Measurements from ENCODE around the gene PDIK1L.

PDIK1L gene

DNA sequence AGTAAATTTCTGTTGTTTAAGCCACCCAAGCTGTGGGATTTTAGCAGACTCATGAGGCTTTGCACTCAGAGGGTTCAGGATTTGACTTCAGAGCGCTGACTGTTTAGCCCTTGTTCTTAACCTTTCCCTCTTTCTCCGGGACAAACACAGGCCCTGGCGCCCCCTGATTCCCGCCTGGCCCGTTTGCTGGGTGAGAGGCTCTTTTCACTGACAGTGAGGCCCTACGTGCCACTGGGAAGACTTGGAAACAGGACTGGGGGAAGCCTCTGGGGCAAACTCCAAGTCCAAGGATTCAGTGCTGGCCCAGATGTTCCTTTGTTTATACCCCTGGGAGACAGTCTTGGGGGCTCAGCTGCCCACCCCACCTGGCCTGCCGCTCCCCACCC is 32.5 kb upstream of the PDIK1L start:
- no peak for DNase-seq (ENCODE audit: extremely low read depth, low read depth)
- TF ChIP-seq, protein P1, sequence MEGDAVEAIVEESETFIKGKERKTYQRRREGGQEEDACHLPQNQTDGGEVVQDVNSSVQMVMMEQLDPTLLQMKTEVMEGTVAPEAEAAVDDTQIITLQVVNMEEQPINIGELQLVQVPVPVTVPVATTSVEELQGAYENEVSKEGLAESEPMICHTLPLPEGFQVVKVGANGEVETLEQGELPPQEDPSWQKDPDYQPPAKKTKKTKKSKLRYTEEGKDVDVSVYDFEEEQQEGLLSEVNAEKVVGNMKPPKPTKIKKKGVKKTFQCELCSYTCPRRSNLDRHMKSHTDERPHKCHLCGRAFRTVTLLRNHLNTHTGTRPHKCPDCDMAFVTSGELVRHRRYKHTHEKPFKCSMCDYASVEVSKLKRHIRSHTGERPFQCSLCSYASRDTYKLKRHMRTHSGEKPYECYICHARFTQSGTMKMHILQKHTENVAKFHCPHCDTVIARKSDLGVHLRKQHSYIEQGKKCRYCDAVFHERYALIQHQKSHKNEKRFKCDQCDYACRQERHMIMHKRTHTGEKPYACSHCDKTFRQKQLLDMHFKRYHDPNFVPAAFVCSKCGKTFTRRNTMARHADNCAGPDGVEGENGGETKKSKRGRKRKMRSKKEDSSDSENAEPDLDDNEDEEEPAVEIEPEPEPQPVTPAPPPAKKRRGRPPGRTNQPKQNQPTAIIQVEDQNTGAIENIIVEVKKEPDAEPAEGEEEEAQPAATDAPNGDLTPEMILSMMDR (IDR thresholded peaks at IDR 0.05; ENCODE audit: low read depth, low read length, missing control alignments): no peak
- H3K4me3 ChIP-seq (replicated peaks; ENCODE audit: low read depth, low read length): no peak overlapping the region

DNA sequence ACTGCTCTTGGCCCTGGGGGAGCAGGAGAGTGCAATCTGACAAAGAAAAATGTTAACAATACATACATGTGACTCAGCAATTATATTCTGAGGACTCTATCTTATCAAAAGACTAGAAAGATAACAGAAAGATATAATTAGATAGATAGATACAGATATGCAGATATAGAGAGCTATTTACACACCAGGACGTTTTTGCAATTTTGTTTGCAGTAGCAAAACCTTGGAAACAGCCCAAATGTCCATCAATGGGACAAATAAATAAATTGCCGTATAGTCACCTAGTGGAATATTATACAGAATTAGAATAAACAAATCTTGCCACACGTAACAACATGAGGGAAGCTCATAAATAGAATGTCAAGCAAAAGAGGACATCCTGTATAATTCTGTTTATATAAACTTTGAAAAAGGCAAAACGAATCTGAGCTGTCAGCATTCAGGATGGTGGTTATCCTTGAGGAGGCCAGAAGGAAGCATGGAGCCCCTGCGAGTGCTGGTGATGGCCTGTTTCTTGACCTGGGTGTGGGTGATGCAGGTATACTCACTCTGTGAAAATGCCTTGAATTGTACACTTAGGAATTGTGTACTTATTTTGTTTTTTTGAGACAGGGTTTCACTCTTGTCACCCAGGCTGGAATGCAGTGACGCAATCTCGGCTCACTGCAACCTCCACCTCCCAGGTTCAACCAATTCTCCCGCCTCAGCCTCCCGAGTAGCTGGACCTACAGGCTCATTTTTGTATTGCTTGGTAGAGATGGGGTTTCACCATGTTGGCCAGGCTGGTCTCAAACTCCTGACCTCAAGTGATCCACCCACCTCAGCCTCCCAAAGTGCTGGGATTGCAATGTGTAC is 31.4 kb upstream of the PDIK1L start:
- TF ChIP-seq, protein P1 (IDR thresholded peaks at IDR 0.05; ENCODE audit: low read depth, low read length, missing control alignments): no peak
- DNase-seq (ENCODE audit: extremely low read depth, low read depth): no peak
- H3K4me3 ChIP-seq (replicated peaks; ENCODE audit: low read depth, low read length): no peak overlapping the region

DNA sequence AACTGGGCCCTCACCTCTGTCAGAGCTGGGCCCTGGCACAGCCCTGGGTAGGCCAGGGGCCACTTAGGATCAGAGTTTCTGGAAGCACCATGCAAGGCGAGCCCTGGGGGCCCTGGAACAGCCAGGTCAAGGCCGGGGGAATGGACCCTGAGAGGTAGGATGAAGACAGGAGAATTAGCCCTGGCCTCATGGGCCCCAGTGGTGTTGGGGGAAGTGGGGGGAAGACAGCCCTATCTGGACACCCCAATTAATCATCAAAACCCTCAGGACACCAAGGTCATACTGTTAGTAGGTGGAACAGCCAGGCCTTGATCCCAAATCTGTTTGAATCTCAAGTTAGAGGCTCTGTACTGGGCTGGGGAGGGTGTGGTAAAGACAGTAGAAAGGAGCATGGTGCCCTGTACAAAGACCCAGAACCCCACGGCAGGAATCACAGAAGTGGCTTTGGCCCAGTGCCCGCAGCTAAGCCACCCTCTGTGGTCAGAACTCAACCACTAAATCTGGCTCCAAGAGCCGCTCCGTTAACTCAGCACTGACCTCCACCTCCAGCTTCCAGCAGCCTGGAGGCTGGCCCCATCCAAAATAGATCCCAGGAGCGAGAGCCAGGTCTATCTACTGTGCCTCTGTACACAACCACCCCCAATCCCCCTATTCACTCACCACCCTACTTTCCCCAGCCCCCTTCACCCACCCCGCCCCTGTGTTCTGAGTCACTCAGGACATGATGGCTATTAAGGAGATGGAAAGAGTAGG is 30.2 kb upstream of the PDIK1L start:
- TF ChIP-seq, protein P1 (IDR thresholded peaks at IDR 0.05; ENCODE audit: low read depth, low read length, missing control alignments): no peak

DNA sequence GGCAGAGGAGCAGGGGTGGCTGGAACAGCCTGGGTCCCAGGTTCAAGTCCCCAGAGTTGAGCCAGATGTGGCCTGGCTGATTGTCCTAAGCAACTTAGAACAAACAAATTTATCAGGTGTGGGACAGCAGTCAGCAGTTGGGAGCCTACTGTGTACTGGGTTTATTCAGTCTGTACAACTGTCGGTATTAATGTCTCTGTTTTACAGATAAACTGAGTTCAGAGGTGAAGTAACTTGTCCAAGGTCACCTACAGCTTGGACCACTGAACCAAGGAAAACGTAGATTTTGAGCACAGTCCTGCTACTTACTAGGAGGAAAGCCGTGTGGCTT is 29.6 kb upstream of the PDIK1L start:
- no peak for DNase-seq (ENCODE audit: extremely low read depth, low read depth)
- TF ChIP-seq, protein P1 (IDR thresholded peaks at IDR 0.05; ENCODE audit: low read depth, low read length, missing control alignments): no peak
- H3K4me3 ChIP-seq (replicated peaks; ENCODE audit: low read depth, low read length): no peak overlapping the region

More for the DNA sequence above, 30.2 kb upstream of the PDIK1L start:
- no peak for DNase-seq (ENCODE audit: extremely low read depth, low read depth)
- no peak overlapping the region for H3K4me3 ChIP-seq (replicated peaks; ENCODE audit: low read depth, low read length)

DNA sequence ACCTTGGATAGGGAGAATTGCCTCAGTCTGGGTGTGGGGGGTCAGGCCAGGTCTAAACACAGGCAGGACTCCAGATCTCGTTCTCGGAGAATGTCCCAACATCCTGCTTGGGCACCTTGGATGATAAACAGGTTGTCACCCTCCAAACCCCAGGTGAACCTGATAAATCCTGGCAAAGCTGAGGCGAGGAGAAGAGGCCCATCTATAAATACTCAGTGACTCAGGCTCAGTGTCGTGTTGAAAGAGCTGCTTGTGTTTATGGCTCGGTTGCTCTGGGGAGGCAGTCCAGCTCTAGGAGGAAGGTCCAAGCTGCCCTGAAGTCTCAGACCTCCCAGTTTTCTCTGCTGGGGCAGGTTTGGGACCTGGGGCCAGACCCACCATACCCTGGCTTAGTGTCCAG is 28.4 kb upstream of the PDIK1L start:
- TF ChIP-seq, protein P1 (IDR thresholded peaks at IDR 0.05; ENCODE audit: low read depth, low read length, missing control alignments): no peak
- DNase-seq (ENCODE audit: extremely low read depth, low read depth): no peak
- no peak overlapping the region for H3K4me3 ChIP-seq (replicated peaks; ENCODE audit: low read depth, low read length)

DNA sequence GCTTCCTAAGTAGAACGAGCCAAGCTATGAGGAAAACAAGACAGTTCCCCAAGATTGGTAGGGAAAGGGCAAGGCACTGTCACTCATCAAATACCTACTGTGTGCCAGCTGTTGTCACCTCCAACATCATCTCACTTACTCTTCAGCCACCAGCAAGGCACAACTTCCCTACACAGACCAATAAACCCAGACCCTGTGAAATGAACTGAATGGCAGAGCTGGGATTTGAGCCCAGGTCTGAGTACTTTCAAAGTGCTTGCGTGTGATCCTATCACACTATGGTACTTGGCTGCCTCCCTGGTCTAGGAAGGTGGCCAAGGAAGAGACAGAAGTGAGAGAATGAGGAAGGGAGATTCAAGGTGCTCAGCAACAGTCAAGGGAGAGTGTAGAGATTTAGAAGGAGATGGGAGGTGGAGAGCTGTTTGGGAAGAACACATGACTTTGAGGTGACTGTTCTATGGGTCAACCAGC is 27.5 kb upstream of the PDIK1L start:
- no peak for DNase-seq (ENCODE audit: extremely low read depth, low read depth)
- TF ChIP-seq, protein P1 (IDR thresholded peaks at IDR 0.05; ENCODE audit: low read depth, low read length, missing control alignments): no peak

More for the DNA sequence above, 27.5 kb upstream of the PDIK1L start:
- no peak overlapping the region for H3K4me3 ChIP-seq (replicated peaks; ENCODE audit: low read depth, low read length)
